Osteoblast (primary cell): Measurements from ENCODE around the gene NTNG2. TPM values are rescaled to one million over a fixed set of nuclear protein-coding genes. Genes with fewer than 3 reads are reported as not detected.

ENCODE experiments used
- DNase-seq: peaks from one replicate; pipeline ENCODE4 v3.0.0; 2011; ENCODE audit warnings: low spot score, mixed read lengths; ENCODE audit not compliant: insufficient read length; ENCODE audit errors: missing footprints
- H2AFZ ChIP-seq: 2 replicates; pipeline ENCODE4 v1.6.0; 2011; ENCODE audit warnings: mild to moderate bottlenecking, low read length
- H3K27ac ChIP-seq: 2 replicates; pipeline ENCODE4 v1.5.1; 2011; ENCODE audit warnings: mild to moderate bottlenecking, low read depth, low read length, moderate library complexity
- H3K27me3 ChIP-seq: 2 replicates; pipeline ENCODE4 v1.6.0; 2012; ENCODE audit warnings: mild to moderate bottlenecking, control low read depth, inconsistent platforms, low read length, moderate library complexity; ENCODE audit not compliant: insufficient read depth
- H3K36me3 ChIP-seq: 2 replicates; pipeline ENCODE4 v1.5.1; 2011; ENCODE audit warnings: mild to moderate bottlenecking, low read length, control low read depth, moderate library complexity; ENCODE audit not compliant: insufficient read depth
- H3K4me1 ChIP-seq: 2 replicates; pipeline ENCODE4 v1.5.1; 2011; ENCODE audit warnings: mild to moderate bottlenecking, low read length, control low read depth, moderate library complexity; ENCODE audit not compliant: insufficient read depth
- H3K4me2 ChIP-seq: 2 replicates; pipeline ENCODE4 v1.6.0; 2011; ENCODE audit warnings: mild to moderate bottlenecking, low read length; ENCODE audit not compliant: insufficient read depth
- H3K4me3 ChIP-seq: fragments of 200-600 bp; sonication (generic); 3 replicates; pipeline ENCODE4 v1.5.1; 2012; ENCODE audit warnings: mild to moderate bottlenecking, low read length, inconsistent platforms; ENCODE audit not compliant: insufficient read depth
- H3K79me2 ChIP-seq: 2 replicates; pipeline ENCODE4 v1.6.0; 2012; ENCODE audit warnings: mild to moderate bottlenecking, low read length, control low read depth, inconsistent platforms; ENCODE audit not compliant: insufficient read depth
- H3K9me3 ChIP-seq: 2 replicates; pipeline ENCODE4 v1.5.1; 2011; ENCODE audit warnings: low read depth, low read length, control low read depth
- H4K20me1 ChIP-seq: 2 replicates; pipeline ENCODE4 v1.6.0; 2012; ENCODE audit warnings: mild to moderate bottlenecking, low read length, control low read depth; ENCODE audit not compliant: insufficient read depth
- CTCF ChIP-seq: IDR thresholded peaks from 2 replicates; pipeline ENCODE4 v1.5.1; 2011; ENCODE audit warnings: mild to moderate bottlenecking, low read depth, low read length, moderate library complexity; ENCODE audit errors: extremely low read depth
- total RNA-seq: library from RNA; depleted of rRNA; stranded (reverse); fragments of >200 nt; gene quantifications from 2 replicates; pipeline ENCODE4 v1.2.3, GENCODE V29; 2012

Gene NTNG2
- total RNA-seq, 1 donor, result 9.4 TPM

- H3K27ac ChIP-seq, result no peak overlapping the region
- peaks cover 15% of the 10 kb centered on the region for H3K4me1 ChIP-seq
- no peaks in the 10 kb centered on the region for H3K36me3 ChIP-seq
- peak; percentile 68 for DNase-seq
- no peak for TF ChIP-seq CTCF
- H3K9me3 ChIP-seq, result no peaks in the 10 kb centered on the region
- H2AFZ ChIP-seq, result no peak overlapping the region
- H3K4me2 ChIP-seq, result no peak overlapping the region
- H3K79me2 ChIP-seq, result no peaks in the 10 kb centered on the region
- no peak overlapping the region for H3K4me3 ChIP-seq
- H3K27me3 ChIP-seq, result peaks cover 3% of the 10 kb centered on the region
- H4K20me1 ChIP-seq, result no peaks in the 10 kb centered on the region
Observed at GRCh38 chr9:132249690-132250089, 87.8 kb downstream of the NTNG2 start.

- H3K4me2 ChIP-seq, result no peak overlapping the region
- peaks cover 8% of the 10 kb centered on the region for H3K4me1 ChIP-seq
- no peak overlapping the region for H2AFZ ChIP-seq
- peaks cover 3% of the 10 kb centered on the region for H3K27me3 ChIP-seq
- no peak overlapping the region for H3K27ac ChIP-seq
- H3K79me2 ChIP-seq, result no peaks in the 10 kb centered on the region
- no peaks in the 10 kb centered on the region for H4K20me1 ChIP-seq
- TF ChIP-seq CTCF, result no peak
- no peaks in the 10 kb centered on the region for H3K36me3 ChIP-seq
- no peak for DNase-seq
- no peaks in the 10 kb centered on the region for H3K9me3 ChIP-seq
- H3K4me3 ChIP-seq, result no peak overlapping the region
Observed at GRCh38 chr9:132250324-132251262, 88.7 kb downstream of the NTNG2 start.

GRCh38 chr9:132260846-132261245 is 99.0 kb downstream of the NTNG2 start:
- no peaks in the 10 kb centered on the region for H3K27me3 ChIP-seq
- H3K36me3 ChIP-seq, result peaks cover 36% of the 10 kb centered on the region
- no peaks in the 10 kb centered on the region for H3K79me2 ChIP-seq
- DNase-seq, result no peak
- TF ChIP-seq CTCF, result no peak
- H3K4me3 ChIP-seq, result no peak overlapping the region
- H3K4me2 ChIP-seq, result no peak overlapping the region
- no peaks in the 10 kb centered on the region for H3K9me3 ChIP-seq
- no peak overlapping the region for H3K27ac ChIP-seq
- H3K4me1 ChIP-seq, result no peaks in the 10 kb centered on the region
- H2AFZ ChIP-seq, result no peak overlapping the region
- peaks cover 24% of the 10 kb centered on the region for H4K20me1 ChIP-seq

- Histone ChIP-seq H3K4me1 (no peaks in the 10 kb centered on the region), H4K20me1 (peaks cover 25% of the 10 kb centered on the region), H3K27ac (no peak overlapping the region), H3K79me2 (no peaks in the 10 kb centered on the region), H3K36me3 (peaks cover 80% of the 10 kb centered on the region), H2AFZ (no peak overlapping the region), H3K9me3 (no peaks in the 10 kb centered on the region), H3K4me2 (no peak overlapping the region), H3K27me3 (no peaks in the 10 kb centered on the region), H3K4me3 (no peak overlapping the region)
- no peak for TF ChIP-seq CTCF
- no peak for DNase-seq
Observed at GRCh38 chr9:132266017-132266416, 104.2 kb downstream of the NTNG2 start.
